ENCODE measurements around the gene SBSN. TPM values are rescaled to one million over a fixed set of nuclear protein-coding genes. Genes with fewer than 3 reads are reported as not detected.

The SBSN gene
- total RNA-seq, 1 donor from 2014 or later = 0.30 TPM

DNA sequence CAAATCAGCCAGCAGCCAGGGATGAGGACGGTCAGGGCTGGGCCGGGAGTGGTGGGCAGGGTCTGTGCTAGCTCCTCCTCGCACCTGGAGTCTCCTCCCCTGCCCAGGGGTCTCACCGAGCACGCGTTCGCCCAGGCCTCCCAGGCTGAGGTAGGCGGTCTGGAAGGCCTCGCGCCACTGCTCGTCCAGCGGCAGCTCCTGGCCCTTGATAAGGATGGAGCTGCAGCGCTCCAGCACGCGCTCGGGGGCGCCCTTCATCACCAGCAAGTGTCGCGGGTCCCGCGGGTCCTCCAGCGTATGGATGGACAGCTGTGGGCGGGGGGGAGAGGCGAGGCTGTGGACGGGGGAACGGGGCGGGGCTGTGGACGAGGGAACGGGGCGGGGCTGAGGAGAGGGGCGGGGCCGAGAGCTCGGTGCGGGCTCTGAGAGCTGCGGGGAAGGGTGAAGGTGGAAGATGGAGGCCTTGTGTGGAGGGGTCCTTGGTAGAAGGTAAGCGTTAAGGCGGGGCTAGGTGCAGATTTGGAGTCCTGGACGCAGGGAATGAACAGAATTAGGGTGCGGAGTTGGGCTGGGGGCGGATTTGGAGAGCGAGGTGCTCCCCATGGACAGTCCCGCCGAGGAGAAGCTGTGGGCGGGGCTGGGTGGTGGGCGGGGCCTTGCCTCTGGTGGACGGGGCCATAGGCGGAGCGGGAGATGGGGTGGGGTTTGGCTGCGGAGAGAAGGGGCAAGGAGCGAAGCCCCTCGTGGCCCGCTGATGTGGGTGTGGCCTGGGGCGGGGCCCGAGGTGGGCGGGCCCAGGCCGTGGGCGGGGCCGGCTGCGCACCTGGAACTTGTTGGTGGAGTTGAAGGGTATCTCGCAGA, 29.7 kb upstream of the SBSN start:
- H3K27me3 Mint-ChIP-seq (ENCODE audit: low read depth) = peaks cover 41% of the 10 kb centered on the region
- TF ChIP-seq, protein P1, sequence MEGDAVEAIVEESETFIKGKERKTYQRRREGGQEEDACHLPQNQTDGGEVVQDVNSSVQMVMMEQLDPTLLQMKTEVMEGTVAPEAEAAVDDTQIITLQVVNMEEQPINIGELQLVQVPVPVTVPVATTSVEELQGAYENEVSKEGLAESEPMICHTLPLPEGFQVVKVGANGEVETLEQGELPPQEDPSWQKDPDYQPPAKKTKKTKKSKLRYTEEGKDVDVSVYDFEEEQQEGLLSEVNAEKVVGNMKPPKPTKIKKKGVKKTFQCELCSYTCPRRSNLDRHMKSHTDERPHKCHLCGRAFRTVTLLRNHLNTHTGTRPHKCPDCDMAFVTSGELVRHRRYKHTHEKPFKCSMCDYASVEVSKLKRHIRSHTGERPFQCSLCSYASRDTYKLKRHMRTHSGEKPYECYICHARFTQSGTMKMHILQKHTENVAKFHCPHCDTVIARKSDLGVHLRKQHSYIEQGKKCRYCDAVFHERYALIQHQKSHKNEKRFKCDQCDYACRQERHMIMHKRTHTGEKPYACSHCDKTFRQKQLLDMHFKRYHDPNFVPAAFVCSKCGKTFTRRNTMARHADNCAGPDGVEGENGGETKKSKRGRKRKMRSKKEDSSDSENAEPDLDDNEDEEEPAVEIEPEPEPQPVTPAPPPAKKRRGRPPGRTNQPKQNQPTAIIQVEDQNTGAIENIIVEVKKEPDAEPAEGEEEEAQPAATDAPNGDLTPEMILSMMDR (IDR thresholded peaks at IDR 0.05) = peak; percentile 25
- H3K27ac Mint-ChIP-seq (ENCODE audit: unreplicated experiment) = no peak overlapping the region
- H3K4me1 Mint-ChIP-seq (ENCODE audit: low read depth) = peaks cover 4% of the 10 kb centered on the region
- H3K36me3 Mint-ChIP-seq (ENCODE audit: low read depth) = no peaks in the 10 kb centered on the region
- H3K4me3 Mint-ChIP-seq (ENCODE audit: unreplicated experiment) = peak overlapping the region; percentile 76
- H3K9me3 Mint-ChIP-seq (ENCODE audit: low read depth) = no peaks in the 10 kb centered on the region
- peak; percentile 81 for DNase-seq (ENCODE audit: low spot score)

DNA sequence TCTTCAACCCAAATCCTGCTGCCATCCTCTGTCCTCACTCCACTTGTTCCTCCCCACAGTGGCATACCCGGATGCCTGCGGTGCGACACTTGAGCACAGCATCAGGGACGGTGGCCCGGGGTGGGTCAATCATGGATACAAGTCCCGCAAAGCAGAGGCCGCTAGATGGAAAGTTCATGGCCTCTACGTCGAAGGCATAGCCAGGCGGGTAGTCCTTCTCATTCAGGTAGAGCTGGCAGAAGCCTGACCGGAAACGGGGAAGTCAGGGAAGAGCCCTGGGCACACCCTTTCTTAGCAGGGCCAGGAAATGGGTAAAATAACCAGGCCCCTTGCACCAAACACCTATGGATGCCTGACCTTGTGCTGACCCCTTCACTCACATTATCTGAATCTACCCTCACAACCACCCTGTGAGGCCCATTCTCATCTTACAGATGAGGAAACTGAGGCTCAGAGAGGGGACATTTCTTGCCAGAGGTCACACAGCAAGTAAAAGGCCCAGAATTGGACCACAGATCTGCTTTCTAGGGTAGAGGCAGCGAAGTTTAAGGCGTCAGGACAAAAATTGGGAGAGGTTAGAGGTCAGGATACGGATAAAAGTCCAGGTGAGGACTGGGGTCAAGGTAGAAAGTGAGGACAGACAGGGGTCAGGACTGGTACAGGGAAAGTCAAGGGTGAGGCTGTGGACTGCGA, 28.9 kb upstream of the SBSN start:
- peak overlapping the region; percentile 31 for H3K4me3 Mint-ChIP-seq (ENCODE audit: unreplicated experiment)
- no peaks in the 10 kb centered on the region for H3K9me3 Mint-ChIP-seq (ENCODE audit: low read depth)
- TF ChIP-seq, protein P1 (IDR thresholded peaks at IDR 0.05) = no peak
- peaks cover 34% of the 10 kb centered on the region for H3K27me3 Mint-ChIP-seq (ENCODE audit: low read depth)
- H3K36me3 Mint-ChIP-seq (ENCODE audit: low read depth) = no peaks in the 10 kb centered on the region
- peak; percentile 63 for DNase-seq (ENCODE audit: low spot score)
- peaks cover 4% of the 10 kb centered on the region for H3K4me1 Mint-ChIP-seq (ENCODE audit: low read depth)
- H3K27ac Mint-ChIP-seq (ENCODE audit: unreplicated experiment) = no peak overlapping the region

DNA sequence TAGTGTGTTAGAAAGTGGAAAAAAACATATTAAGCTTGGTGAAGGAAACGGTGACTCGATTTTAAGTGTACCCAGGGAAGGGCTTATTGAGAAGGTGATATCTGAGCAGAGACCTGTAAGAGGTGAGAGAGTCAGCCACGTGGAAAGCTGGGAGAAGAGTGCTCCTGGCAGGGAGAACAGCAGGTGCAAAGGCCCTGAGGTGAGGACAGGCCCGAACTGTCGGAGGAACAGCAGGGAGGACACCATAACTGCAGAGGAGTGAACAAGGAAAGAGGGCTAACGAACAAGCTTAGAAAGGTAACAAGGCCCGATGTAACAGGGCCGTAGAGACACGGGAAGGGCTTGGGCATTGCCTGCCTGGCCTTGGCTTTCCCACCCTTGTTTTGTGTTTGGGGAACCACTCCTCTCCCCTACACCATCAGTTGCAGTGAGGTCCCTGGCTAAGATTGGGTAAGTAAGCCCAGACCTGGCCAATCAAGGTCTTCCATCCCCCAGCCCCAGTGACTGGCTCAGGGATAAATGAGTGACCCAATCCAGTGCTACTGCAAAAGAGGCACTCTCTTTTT, 28.0 kb upstream of the SBSN start:
- TF ChIP-seq, protein P1 (IDR thresholded peaks at IDR 0.05) = peak; percentile 5
- no peak overlapping the region for H3K4me3 Mint-ChIP-seq (ENCODE audit: unreplicated experiment)

DNA sequence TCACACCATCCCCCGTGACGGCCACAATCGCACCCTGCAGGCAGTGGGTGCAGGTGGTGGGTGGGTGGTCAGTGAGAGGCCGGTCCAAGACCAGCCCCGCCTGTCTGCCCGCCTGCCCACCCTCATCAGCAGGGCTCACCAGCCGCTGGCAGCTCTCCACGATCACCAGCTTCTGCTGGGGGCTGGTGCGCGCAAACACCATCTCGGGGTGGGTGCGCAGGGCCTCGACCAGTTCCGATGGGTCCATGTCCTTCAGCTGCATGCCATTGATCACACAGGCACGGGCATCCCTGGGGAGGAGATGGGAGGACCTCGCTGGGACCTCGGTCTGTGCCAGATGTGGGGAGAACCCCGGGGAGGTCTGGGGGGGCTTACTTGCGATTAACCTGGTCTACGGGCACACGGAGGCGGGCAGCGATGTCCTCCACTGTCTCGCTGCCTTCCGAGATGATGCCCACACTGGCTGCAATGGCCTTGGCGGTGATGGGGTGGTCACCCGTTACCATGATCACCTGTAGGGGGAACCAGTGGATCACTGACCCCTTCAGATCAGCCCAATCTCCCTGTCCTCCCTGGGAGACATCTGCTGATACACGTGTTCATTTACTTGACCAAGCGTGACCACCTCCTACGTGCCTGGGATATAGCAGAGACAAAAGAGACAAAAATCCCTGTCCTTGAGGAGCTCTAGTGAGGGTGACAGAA, 27.3 kb upstream of the SBSN start:
- TF ChIP-seq, protein P1 (IDR thresholded peaks at IDR 0.05) = peak; percentile 68
- Mint-ChIP-seq H3K4me3 (ENCODE audit: unreplicated experiment) (no peak overlapping the region), H3K4me1 (ENCODE audit: low read depth) (peaks cover 4% of the 10 kb centered on the region), H3K36me3 (ENCODE audit: low read depth) (peaks cover 4% of the 10 kb centered on the region), H3K9me3 (ENCODE audit: low read depth) (no peaks in the 10 kb centered on the region), H3K27me3 (ENCODE audit: low read depth) (peaks cover 22% of the 10 kb centered on the region), H3K27ac (ENCODE audit: unreplicated experiment) (no peak overlapping the region)
- no peak for DNase-seq (ENCODE audit: low spot score)

More for the DNA sequence above, 28.0 kb upstream of the SBSN start:
- no peaks in the 10 kb centered on the region for H3K36me3 Mint-ChIP-seq (ENCODE audit: low read depth)
- peaks cover 29% of the 10 kb centered on the region for H3K27me3 Mint-ChIP-seq (ENCODE audit: low read depth)
- no peak for DNase-seq (ENCODE audit: low spot score)
- no peak overlapping the region for H3K27ac Mint-ChIP-seq (ENCODE audit: unreplicated experiment)
- H3K9me3 Mint-ChIP-seq (ENCODE audit: low read depth) = no peaks in the 10 kb centered on the region
- peaks cover 4% of the 10 kb centered on the region for H3K4me1 Mint-ChIP-seq (ENCODE audit: low read depth)

DNA sequence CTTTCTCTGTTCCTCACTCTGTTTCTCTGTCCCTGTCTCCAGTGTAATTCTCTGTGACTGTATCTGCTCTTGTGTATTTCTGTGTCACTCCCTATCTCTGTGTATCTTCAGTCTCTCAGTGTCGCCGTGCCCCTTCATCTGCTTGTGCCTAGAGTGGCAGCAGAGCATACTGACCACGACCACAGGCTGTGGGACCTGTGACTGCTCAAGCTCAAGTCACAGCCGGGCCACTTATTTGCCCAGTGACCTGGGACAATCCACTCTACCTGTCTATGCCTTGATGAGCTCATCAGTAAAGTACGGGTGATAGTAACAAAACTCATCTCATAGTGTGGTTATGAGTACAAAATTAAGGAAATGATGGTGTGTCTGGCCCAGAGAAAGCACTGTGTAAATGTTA, 26.0 kb upstream of the SBSN start:
- TF ChIP-seq, protein P1 (IDR thresholded peaks at IDR 0.05) = no peak
- no peak overlapping the region for H3K4me3 Mint-ChIP-seq (ENCODE audit: unreplicated experiment)
- no peak overlapping the region for H3K27ac Mint-ChIP-seq (ENCODE audit: unreplicated experiment)
- peaks cover 9% of the 10 kb centered on the region for H3K36me3 Mint-ChIP-seq (ENCODE audit: low read depth)
- no peak for DNase-seq (ENCODE audit: low spot score)
- peaks cover 9% of the 10 kb centered on the region for H3K27me3 Mint-ChIP-seq (ENCODE audit: low read depth)
- H3K9me3 Mint-ChIP-seq (ENCODE audit: low read depth) = no peaks in the 10 kb centered on the region
- peaks cover 4% of the 10 kb centered on the region for H3K4me1 Mint-ChIP-seq (ENCODE audit: low read depth)
